Fibroblast of the aortic adventitia (primary cell): Measurements from ENCODE around the gene ANKS1A. TPM values are rescaled to one million over a fixed set of nuclear protein-coding genes. Genes with fewer than 3 reads are reported as not detected.
A peak's percentile ranks its signal among the peaks of the same experiment; 100 is the strongest.

Source experiments
- DNase-seq: peaks from one replicate; pipeline ENCODE4 v3.0.0-alpha.2; 2010; ENCODE audit warnings: low read depth
- H3K4me3 ChIP-seq: 2 replicates; pipeline ENCODE4 v1.5.1; 2011; ENCODE audit warnings: low read depth, mild to moderate bottlenecking, control low read depth, low read length, moderate library complexity
- total RNA-seq: library from RNA; depleted of rRNA; stranded (reverse); fragments of >200 nt; gene quantifications from 2 replicates; pipeline ENCODE4 v1.2.3, GENCODE V29; 2012; ENCODE audit warnings: low replicate concordance
- TF ChIP-seq, protein P1 (sequence below): IDR thresholded peaks from 2 replicates; pipeline ENCODE4 v1.5.1; 2011; ENCODE audit warnings: mild to moderate bottlenecking, low read length, control low read depth, inconsistent platforms; ENCODE audit not compliant: insufficient read depth

ANKS1A gene
- total RNA-seq, 1 donor, result 7.6 TPM

- DNase-seq, result peak; percentile 82
- TF ChIP-seq, protein P1, sequence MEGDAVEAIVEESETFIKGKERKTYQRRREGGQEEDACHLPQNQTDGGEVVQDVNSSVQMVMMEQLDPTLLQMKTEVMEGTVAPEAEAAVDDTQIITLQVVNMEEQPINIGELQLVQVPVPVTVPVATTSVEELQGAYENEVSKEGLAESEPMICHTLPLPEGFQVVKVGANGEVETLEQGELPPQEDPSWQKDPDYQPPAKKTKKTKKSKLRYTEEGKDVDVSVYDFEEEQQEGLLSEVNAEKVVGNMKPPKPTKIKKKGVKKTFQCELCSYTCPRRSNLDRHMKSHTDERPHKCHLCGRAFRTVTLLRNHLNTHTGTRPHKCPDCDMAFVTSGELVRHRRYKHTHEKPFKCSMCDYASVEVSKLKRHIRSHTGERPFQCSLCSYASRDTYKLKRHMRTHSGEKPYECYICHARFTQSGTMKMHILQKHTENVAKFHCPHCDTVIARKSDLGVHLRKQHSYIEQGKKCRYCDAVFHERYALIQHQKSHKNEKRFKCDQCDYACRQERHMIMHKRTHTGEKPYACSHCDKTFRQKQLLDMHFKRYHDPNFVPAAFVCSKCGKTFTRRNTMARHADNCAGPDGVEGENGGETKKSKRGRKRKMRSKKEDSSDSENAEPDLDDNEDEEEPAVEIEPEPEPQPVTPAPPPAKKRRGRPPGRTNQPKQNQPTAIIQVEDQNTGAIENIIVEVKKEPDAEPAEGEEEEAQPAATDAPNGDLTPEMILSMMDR, result no peak
- no peak overlapping the region for H3K4me3 ChIP-seq
Measured at GRCh38 chr6:35047265-35048011, 158.4 kb downstream of the ANKS1A start.

GRCh38 chr6:35048031-35048613, 159.1 kb downstream of the ANKS1A start:
- DNase-seq, result no peak
- TF ChIP-seq, protein P1, result no peak
- H3K4me3 ChIP-seq, result no peak overlapping the region

GRCh38 chr6:35048631-35049083, 159.6 kb downstream of the ANKS1A start:
- TF ChIP-seq, protein P1, result no peak
- H3K4me3 ChIP-seq, result no peak overlapping the region
- DNase-seq, result no peak

DNA sequence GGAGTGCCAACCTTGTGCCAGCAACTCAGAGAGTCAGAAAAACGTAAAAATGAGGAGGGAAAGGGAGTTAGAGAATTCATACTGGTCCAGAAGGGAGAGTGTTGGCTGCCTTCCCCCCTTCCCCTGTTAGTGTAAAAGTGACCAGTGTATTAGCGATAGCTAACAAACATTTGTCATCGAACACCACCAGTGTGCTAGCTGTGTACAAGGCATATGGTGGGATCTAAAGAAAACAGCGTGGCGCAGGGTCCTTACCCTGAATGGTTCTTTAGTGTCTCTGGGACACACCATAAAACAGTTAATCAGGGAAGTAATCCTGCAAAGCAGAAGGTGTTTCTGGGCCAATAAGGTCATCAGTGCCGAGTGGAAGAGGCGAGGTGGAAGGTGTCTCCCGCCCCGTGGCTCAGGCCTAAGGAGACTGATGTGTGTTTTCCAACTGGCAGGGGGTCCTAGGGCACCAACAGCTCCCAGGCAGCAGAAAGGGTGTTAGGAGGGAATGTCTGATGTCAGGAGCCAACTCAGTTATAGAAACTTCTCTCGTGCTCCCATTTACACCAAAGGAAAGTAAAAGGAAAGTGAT, 160.2 kb downstream of the ANKS1A start:
- H3K4me3 ChIP-seq, result no peak overlapping the region
- DNase-seq, result no peak
- TF ChIP-seq, protein P1, result no peak

- no peak overlapping the region for H3K4me3 ChIP-seq
Measured at GRCh38 chr6:35049900-35050756, 161.1 kb downstream of the ANKS1A start.

More at GRCh38 chr6:35049900-35050756, 161.1 kb downstream of the ANKS1A start:
- peak; percentile 33 for DNase-seq
- TF ChIP-seq, protein P1, result no peak
